Fibroblast of lung (primary cell): ENCODE results near the gene ACTR1B.

Experiments
- EZH2 ChIP-seq: IDR thresholded peaks from 2 replicates; pipeline ENCODE4 v1.5.1; 2012; ENCODE audit warnings: low read length, control low read depth, mild to moderate bottlenecking; ENCODE audit errors: missing control alignments
- TF ChIP-seq, protein P1 (sequence below), 2 donors: IDR thresholded peaks in 1 of 2; conservative IDR thresholded peaks in 1 of 2; 1 replicate in 1 of 2; 2 replicates in 1 of 2; pipeline ENCODE4 v1.5.1; 2011 to 2012; ENCODE audit warnings: low read length in 2 of 2, control low read depth in 1 of 2, inconsistent platforms in 1 of 2, low read depth in 1 of 2, mild to moderate bottlenecking in 1 of 2

DNA sequence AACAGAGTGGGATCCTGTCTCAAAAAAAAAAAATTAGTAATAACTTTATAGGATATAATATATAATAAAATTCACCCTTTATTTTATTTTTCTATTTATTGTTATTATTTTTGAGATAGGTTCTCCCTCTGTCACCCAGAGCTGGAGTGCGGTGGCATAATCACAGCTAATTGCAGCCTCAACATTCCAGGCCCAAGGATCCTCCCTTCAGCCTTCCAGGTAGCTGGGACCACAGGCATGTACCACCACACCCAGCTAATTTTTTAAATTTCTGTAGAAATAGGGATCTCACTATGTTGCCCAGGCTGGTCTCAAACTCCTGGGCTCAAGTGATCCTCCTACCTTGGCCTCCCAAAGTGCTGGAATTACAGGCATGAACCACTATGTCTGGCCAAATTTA is 6.6 kb upstream of the ACTR1B start:
- TF ChIP-seq, protein P1, sequence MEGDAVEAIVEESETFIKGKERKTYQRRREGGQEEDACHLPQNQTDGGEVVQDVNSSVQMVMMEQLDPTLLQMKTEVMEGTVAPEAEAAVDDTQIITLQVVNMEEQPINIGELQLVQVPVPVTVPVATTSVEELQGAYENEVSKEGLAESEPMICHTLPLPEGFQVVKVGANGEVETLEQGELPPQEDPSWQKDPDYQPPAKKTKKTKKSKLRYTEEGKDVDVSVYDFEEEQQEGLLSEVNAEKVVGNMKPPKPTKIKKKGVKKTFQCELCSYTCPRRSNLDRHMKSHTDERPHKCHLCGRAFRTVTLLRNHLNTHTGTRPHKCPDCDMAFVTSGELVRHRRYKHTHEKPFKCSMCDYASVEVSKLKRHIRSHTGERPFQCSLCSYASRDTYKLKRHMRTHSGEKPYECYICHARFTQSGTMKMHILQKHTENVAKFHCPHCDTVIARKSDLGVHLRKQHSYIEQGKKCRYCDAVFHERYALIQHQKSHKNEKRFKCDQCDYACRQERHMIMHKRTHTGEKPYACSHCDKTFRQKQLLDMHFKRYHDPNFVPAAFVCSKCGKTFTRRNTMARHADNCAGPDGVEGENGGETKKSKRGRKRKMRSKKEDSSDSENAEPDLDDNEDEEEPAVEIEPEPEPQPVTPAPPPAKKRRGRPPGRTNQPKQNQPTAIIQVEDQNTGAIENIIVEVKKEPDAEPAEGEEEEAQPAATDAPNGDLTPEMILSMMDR (conservative IDR thresholded peaks at IDR 0.05 in 1 of 2, IDR thresholded peaks at IDR 0.05 in 1 of 2; ENCODE audit: low read depth in 1 of 2, low read length in 2 of 2) = no peak
- TF ChIP-seq EZH2 = no peak
